Right lung (tissue), 10 donors: ENCODE results near the gene MSS51. TPM values are rescaled to one million over a fixed set of nuclear protein-coding genes. Genes with fewer than 3 reads are reported as not detected.

Experiments
- DNase-seq, 2 donors: peaks; one replicate each; pipeline ENCODE4 v3.0.0-alpha.2; 2013
- long read RNA-seq, 8 donors: transcript quantifications; one replicate each; lab custom pipeline, GENCODE V29; 2026
- polyA plus RNA-seq, 5 donors: library from polyadenylated mRNA; unstranded; fragments of 120-200 nt; gene quantifications; one replicate each; pipeline versions ENCODE4 v1.2.1 to v1.2.3, GENCODE V29; 2013; ENCODE audit warnings: inconsistent platforms in 1 of 5, low replicate concordance in 1 of 5; ENCODE audit not compliant: insufficient read length in 5 of 5, insufficient read depth in 1 of 5

MSS51 gene
- polyA plus RNA-seq, result 1 to 10 TPM; 3.8 to 6.0 (median 5.3) TPM
- long read RNA-seq, donor 1, result 0 reads
- long read RNA-seq, donor 2, result 0 reads
- long read RNA-seq, donor 3, result 0 reads
- long read RNA-seq, donor 4, result 0 reads
- long read RNA-seq, donor 5, result 0 reads
- long read RNA-seq, donor 6, partial matches to known transcripts, result 6 of 6 reads
- long read RNA-seq, donor 6, other reads (novel, unspliced or antisense), result 0 of 6 reads
- long read RNA-seq, donor 7, partial matches to known transcripts, result 0 of 1 reads
- long read RNA-seq, donor 7, other reads (novel, unspliced or antisense), result 0 of 1 reads
- long read RNA-seq, donor 8, result 0 reads

- no peak for DNase-seq
Observed at GRCh38 chr10:73433538-73433867, at the start of gene MSS51. TSS of gene MSS51 (minus strand) at chr10:73433561. CDS start at chr10:73428284, 5,277 bp downstream.

GRCh38 chr10:73480158-73480557, 46.8 kb upstream of the MSS51 start:
- no peak for DNase-seq

GRCh38 chr10:73478636-73479035, 45.3 kb upstream of the MSS51 start:
- no peak for DNase-seq

GRCh38 chr10:73471226-73471625, 37.9 kb upstream of the MSS51 start:
- DNase-seq, result no peak

GRCh38 chr10:73469579-73469978, 36.2 kb upstream of the MSS51 start:
- no peak for DNase-seq

GRCh38 chr10:73467206-73467605, 33.8 kb upstream of the MSS51 start:
- DNase-seq, result no peak

- no peak for DNase-seq
Observed at GRCh38 chr10:73465978-73466726, 32.8 kb upstream of the MSS51 start.

- no peak for DNase-seq
Observed at GRCh38 chr10:73460897-73461296, 27.5 kb upstream of the MSS51 start.

GRCh38 chr10:73459683-73460314, 26.4 kb upstream of the MSS51 start:
- DNase-seq, result no peak

GRCh38 chr10:73456187-73456890, 23.0 kb upstream of the MSS51 start:
- DNase-seq, result no peak

- DNase-seq, result no peak
Observed at GRCh38 chr10:73449113-73449512, 15.8 kb upstream of the MSS51 start.

GRCh38 chr10:73448384-73448783, 15.0 kb upstream of the MSS51 start:
- DNase-seq, result no peak

GRCh38 chr10:73446926-73447325, 13.6 kb upstream of the MSS51 start:
- no peak for DNase-seq

GRCh38 chr10:73444457-73444856, 11.1 kb upstream of the MSS51 start:
- no peak for DNase-seq

GRCh38 chr10:73439605-73440312, 6.4 kb upstream of the MSS51 start:
- no peak for DNase-seq

GRCh38 chr10:73439055-73439454, 5.7 kb upstream of the MSS51 start:
- no peak for DNase-seq

GRCh38 chr10:73432646-73433537, 469 bp downstream of the MSS51 start:
- no peak for DNase-seq

- DNase-seq, result no peak
Observed at GRCh38 chr10:73426318-73426717, 7.0 kb downstream of the MSS51 start.

- no peak for DNase-seq
Observed at GRCh38 chr10:73424478-73424877, 8.9 kb downstream of the MSS51 start.

GRCh38 chr10:73423309-73423708, 10.1 kb downstream of the MSS51 start:
- no peak for DNase-seq

- no peak for DNase-seq
Observed at GRCh38 chr10:73416571-73416970, 16.8 kb downstream of the MSS51 start.
